Measurements from ENCODE around the gene LMO3. TPM values are rescaled to one million over a fixed set of nuclear protein-coding genes. Genes with fewer than 3 reads are reported as not detected.

LMO3 gene
- total RNA-seq, 4 donors from 2014 or later = 0.15 to 7.1 (median 3.0) TPM

DNA sequence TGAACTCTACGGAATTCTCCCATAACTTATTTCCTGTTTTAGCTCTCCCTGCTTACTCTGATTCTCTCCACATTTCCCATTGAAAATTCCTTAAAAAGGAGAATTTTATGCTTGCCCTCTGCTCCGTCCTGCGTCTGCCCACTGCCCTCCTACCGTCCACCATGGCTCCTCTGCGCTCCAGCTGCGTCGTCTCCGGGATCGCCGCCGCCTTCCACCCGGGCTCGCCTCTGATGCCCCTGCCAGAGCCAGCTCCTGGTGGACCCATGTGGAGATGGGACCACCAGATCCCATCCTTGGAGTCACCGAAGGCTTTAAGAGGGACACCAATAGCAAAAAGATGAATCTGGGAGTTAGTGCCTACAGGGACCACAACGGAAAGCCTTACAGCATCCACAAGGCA lies 92.7 kb downstream of the LMO3 start:
- H3K4me1 ChIP-seq = no peaks in the 10 kb centered on the region
- no peaks in the 10 kb centered on the region for H3K27me3 ChIP-seq
- intact Hi-C loops (cut with DNase I) = no loop called here
- WGBS, 2 donors = 96 to 97% methylated on average over 9 to 11 of the region's 15 CpGs
- no peak overlapping the region for H3K4me3 ChIP-seq
- H3K36me3 ChIP-seq = no peaks in the 10 kb centered on the region
- no peak for DNase-seq
- H3K9me3 ChIP-seq = no peaks in the 10 kb centered on the region
- TF ChIP-seq POLR2A (IDR thresholded peaks at IDR 0.05) = no peak
- TF ChIP-seq, protein P1, sequence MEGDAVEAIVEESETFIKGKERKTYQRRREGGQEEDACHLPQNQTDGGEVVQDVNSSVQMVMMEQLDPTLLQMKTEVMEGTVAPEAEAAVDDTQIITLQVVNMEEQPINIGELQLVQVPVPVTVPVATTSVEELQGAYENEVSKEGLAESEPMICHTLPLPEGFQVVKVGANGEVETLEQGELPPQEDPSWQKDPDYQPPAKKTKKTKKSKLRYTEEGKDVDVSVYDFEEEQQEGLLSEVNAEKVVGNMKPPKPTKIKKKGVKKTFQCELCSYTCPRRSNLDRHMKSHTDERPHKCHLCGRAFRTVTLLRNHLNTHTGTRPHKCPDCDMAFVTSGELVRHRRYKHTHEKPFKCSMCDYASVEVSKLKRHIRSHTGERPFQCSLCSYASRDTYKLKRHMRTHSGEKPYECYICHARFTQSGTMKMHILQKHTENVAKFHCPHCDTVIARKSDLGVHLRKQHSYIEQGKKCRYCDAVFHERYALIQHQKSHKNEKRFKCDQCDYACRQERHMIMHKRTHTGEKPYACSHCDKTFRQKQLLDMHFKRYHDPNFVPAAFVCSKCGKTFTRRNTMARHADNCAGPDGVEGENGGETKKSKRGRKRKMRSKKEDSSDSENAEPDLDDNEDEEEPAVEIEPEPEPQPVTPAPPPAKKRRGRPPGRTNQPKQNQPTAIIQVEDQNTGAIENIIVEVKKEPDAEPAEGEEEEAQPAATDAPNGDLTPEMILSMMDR (IDR thresholded peaks at IDR 0.05) = no peak
- H3K27ac ChIP-seq = no peak overlapping the region

DNA sequence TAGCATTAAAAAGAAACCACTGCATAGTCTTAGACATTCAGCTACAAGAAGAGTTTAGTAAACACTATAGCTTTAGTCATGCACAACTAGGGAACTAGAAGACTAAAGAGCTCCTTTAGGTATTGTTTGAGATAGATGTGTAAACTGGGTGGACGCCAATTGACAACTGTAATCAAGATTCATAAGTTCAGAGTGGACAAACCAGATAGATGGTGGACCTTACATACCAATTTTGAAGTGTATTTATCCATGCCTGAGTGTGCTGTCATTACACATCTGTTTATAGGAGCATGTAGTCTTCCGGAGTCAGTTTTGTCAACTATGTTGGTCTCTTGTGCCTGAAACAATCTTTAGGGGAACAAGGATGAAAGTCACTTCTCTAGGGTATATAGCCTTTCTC lies 96.6 kb downstream of the LMO3 start:
- intact Hi-C loops (cut with DNase I) = no loop called here
- DNase-seq = no peak
- WGBS, 2 donors = 51 to 56% methylated on average over 2 of the region's 2 CpGs
- Histone ChIP-seq H3K4me3 (no peak overlapping the region), H3K27me3 (no peaks in the 10 kb centered on the region), H3K36me3 (no peaks in the 10 kb centered on the region), H3K27ac (no peak overlapping the region), H3K9me3 (no peaks in the 10 kb centered on the region), H3K4me1 (no peaks in the 10 kb centered on the region)
- no peak for TF ChIP-seq POLR2A (IDR thresholded peaks at IDR 0.05)
- TF ChIP-seq, protein P1 (IDR thresholded peaks at IDR 0.05) = no peak

DNA sequence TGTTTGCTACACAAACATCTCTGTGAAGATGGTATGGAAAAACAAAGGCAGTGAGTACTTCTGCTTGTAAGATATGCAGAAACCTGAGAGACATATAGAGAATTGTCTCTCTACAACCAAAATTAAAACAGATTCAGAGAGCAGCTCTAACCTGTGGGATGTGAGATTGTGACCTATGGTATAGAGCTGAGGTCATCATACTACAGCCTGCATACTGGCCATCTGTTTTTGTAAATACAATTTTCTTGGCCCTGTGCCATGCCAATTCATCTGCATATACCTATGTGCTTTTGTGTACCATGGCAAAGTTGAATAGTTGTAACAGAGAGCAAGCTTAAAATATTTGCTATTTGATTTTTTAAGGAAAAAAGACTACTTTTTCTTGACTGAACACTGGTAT lies 99.6 kb downstream of the LMO3 start:
- Histone ChIP-seq H3K9me3 (no peaks in the 10 kb centered on the region), H3K27me3 (no peaks in the 10 kb centered on the region), H3K4me1 (no peaks in the 10 kb centered on the region), H3K27ac (no peak overlapping the region), H3K4me3 (no peak overlapping the region), H3K36me3 (no peaks in the 10 kb centered on the region)
- intact Hi-C loops (cut with DNase I) = no loop called here
- DNase-seq = no peak
- no peak for TF ChIP-seq POLR2A (IDR thresholded peaks at IDR 0.05)
- TF ChIP-seq, protein P1 (IDR thresholded peaks at IDR 0.05) = no peak

DNA sequence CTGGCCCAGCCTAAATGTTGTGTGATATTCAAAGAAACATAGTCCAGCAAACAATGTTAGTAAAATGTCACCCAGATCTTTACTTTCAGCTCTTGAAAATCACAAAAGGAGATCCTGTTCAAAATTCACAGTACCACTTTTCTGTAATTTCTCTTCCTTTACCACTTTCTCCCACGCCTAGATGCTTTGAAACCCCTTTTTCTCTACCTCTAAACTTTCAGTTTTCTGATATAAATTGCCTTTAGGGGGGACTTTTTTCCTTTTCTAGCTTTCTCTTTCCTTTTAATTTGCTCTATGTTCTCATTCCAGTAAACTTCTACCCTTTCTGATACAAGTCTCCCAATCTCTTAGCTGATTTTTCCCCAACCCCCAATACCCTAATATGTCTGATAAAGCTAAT lies 101.8 kb downstream of the LMO3 start:
- TF ChIP-seq, protein P1 (IDR thresholded peaks at IDR 0.05) = no peak
- TF ChIP-seq POLR2A (IDR thresholded peaks at IDR 0.05) = no peak
- H3K9me3 ChIP-seq = no peaks in the 10 kb centered on the region
- H3K27ac ChIP-seq = no peak overlapping the region

DNA sequence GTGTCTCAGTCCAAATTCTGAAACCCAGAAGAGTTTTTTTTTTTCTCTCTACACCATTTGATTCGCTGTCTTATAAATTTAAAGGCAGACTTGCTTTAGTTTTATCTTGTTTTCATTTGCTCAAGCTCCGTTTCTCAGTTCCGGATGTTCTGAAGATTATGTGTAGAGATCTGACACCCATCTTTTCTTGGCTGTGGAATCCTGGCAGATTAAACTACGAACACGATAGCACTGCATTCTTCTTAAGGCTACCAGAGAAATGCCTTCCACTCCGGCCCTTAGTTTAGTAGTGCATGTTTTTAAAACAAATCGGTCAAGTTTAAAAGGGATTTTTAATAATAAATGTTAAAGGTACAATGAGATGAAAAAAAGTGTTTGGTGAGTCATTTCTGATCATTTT lies 106.4 kb downstream of the LMO3 start:
- WGBS, 2 donors = 70 to 77% methylated on average over 7 of the region's 7 CpGs
- no peak overlapping the region for H3K4me3 ChIP-seq
- H3K9me3 ChIP-seq = no peaks in the 10 kb centered on the region
- H3K27ac ChIP-seq = no peak overlapping the region
- TF ChIP-seq, protein P1 (IDR thresholded peaks at IDR 0.05) = no peak
- no peak for TF ChIP-seq POLR2A (IDR thresholded peaks at IDR 0.05)
- H3K27me3 ChIP-seq = no peaks in the 10 kb centered on the region
- DNase-seq = no peak
- no peaks in the 10 kb centered on the region for H3K36me3 ChIP-seq
- no peaks in the 10 kb centered on the region for H3K4me1 ChIP-seq
- intact Hi-C loops (cut with DNase I) = no loop called here

More for the DNA sequence above, 101.8 kb downstream of the LMO3 start:
- intact Hi-C loops (cut with DNase I) = no loop called here
- no peaks in the 10 kb centered on the region for H3K4me1 ChIP-seq
- H3K27me3 ChIP-seq = no peaks in the 10 kb centered on the region
- no peaks in the 10 kb centered on the region for H3K36me3 ChIP-seq
- 28 to 36% methylated on average over 1 of the region's 1 CpG for WGBS, 2 donors
- no peak overlapping the region for H3K4me3 ChIP-seq
- no peak for DNase-seq

Data from esophagus squamous epithelium (tissue), 5 donors.